ENCODE data around the gene ANXA3. TPM values are rescaled to one million over a fixed set of nuclear protein-coding genes. Genes with fewer than 3 reads are reported as not detected.
A peak's percentile ranks its signal among the peaks of the same experiment; 100 is the strongest.
"Not testable (repeated sequence)": the region's sequence is repeated elsewhere in the genome, so short reads cannot be mapped to it uniquely, and the experiment has no call there.

The ANXA3 gene
- total RNA-seq, 1 experiment from 2014 or later = 30.7 TPM

GRCh38 chr4:78578674-78579425, 27.3 kb downstream of the ANXA3 start:
- no peaks in the 10 kb centered on the region for H3K27me3 ChIP-seq (ENCODE audit: control insufficient read depth, insufficient read depth, low read length)
- DNase-seq = no peak
- no peak overlapping the region for H3K4me3 ChIP-seq (ENCODE audit: insufficient read depth, low read depth, low read length)
- peaks cover 4% of the 10 kb centered on the region for H3K36me3 ChIP-seq (replicated peaks; ENCODE audit: control insufficient read depth, insufficient read depth, low read length)

- Histone ChIP-seq H3K36me3 (replicated peaks; ENCODE audit: control insufficient read depth, insufficient read depth, low read length) (peaks cover 4% of the 10 kb centered on the region; the same call in 1 of the 2 replicates), H3K27me3 (ENCODE audit: control insufficient read depth, insufficient read depth, low read length) (no peaks in the 10 kb centered on the region), H3K4me3 (ENCODE audit: insufficient read depth, low read depth, low read length) (no peak overlapping the region)
- no peak for DNase-seq
Observed at GRCh38 chr4:78581618-78582017, 30.0 kb downstream of the ANXA3 start.

- H3K36me3 ChIP-seq (replicated peaks; ENCODE audit: control insufficient read depth, insufficient read depth, low read length) = peaks cover 3% of the 10 kb centered on the region; the same call in 1 of the 2 replicates
- no peak for DNase-seq
- no peaks in the 10 kb centered on the region for H3K27me3 ChIP-seq (ENCODE audit: control insufficient read depth, insufficient read depth, low read length)
- no peak overlapping the region for H3K4me3 ChIP-seq (ENCODE audit: insufficient read depth, low read depth, low read length)
Observed at GRCh38 chr4:78584863-78585547, 33.4 kb downstream of the ANXA3 start.

- H3K4me3 ChIP-seq (ENCODE audit: insufficient read depth, low read depth, low read length) = no peak overlapping the region
- H3K36me3 ChIP-seq (replicated peaks; ENCODE audit: control insufficient read depth, insufficient read depth, low read length) = peaks cover 3% of the 10 kb centered on the region; the same call in 1 of the 2 replicates
- DNase-seq = no peak
- H3K27me3 ChIP-seq (ENCODE audit: control insufficient read depth, insufficient read depth, low read length) = no peaks in the 10 kb centered on the region
Observed at GRCh38 chr4:78585633-78586032, 34.1 kb downstream of the ANXA3 start.

DNA sequence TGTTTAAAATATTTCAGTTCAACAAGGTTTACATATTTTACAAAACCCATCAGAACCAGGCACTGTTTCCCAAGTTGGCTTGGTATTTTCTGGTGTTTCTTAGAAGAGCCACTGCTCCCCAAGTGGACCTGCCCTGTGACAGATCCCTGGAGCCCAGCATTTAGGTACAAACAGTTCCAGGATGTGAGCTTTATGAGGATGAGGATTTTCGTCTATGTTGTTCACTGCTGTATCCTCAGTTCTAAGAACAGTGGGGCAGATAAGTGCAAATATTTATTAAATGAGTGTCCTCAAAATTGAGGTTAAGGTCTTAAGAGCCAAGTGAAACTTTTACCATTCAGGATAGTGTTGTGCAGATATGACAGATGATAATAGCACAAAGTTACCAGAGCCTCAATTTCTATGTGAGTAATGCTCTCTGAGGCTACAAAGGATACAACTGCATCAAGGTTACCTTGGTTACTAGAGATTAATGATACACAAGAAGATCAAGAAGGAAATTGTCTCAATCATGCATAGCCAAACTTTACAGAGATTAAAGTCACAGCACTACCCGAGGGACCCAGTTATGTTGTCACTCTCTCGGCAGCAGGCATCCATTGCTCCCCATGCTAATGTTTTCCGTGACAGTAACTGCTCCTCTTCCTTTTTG, 37.5 kb downstream of the ANXA3 start:
- no peak overlapping the region for H3K4me3 ChIP-seq (ENCODE audit: insufficient read depth, low read depth, low read length)
- no peaks in the 10 kb centered on the region for H3K27me3 ChIP-seq (ENCODE audit: control insufficient read depth, insufficient read depth, low read length)
- no peak for DNase-seq
- no peaks in the 10 kb centered on the region; the same call in none of the 2 replicates for H3K36me3 ChIP-seq (replicated peaks; ENCODE audit: control insufficient read depth, insufficient read depth, low read length)

DNA sequence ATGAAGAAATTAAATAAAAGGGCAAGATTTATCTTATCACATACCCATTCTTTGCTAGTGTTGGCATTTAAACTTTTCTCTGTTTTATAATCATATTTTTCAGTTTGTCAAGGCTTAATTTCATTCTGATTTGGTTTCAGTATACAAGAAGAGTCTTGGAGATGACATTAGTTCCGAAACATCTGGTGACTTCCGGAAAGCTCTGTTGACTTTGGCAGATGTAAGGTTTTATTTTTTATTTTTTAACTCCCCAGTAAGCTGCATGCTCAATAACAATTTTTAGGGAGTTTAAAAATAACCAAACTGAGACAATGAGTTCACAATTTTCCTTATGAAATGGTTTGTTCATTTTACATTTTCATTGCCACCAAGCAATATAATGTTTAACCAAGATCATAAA, 39.8 kb downstream of the ANXA3 start:
- Histone ChIP-seq H3K4me3 (ENCODE audit: insufficient read depth, low read depth, low read length) (no peak overlapping the region), H3K27me3 (ENCODE audit: control insufficient read depth, insufficient read depth, low read length) (no peaks in the 10 kb centered on the region), H3K36me3 (replicated peaks; ENCODE audit: control insufficient read depth, insufficient read depth, low read length) (peaks cover 3% of the 10 kb centered on the region)
- no peak for DNase-seq

DNA sequence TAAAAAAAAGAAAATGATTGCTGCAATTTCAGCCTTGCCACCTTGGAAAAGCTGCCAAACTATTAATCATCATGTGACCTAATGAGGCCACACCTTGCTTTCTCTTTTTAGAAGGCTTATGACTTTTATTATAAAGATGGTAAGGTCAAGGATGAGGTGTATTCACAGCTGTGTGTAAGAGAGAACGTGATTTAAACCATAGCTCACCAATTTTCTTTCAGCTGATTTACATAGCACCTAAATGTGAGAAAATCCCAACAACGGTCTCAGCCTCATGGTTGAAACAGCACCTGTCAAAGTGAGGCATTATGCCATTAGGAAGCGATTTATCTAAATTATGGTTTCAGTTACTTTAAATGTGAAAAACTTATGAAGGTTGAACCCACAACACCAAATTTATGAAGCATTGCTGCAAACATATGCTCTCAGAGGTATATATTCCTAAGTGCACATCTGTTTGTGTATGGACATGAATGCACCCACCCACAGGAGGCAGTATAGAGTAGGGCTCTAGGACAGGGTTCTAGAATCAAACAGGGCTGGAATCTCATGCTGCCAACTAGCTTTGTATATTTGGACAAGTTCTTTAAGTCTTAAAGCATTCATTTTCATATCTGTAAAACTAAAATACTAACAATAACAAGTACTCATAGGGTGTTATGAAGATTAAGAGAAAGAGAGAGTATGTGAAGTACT, 40.7 kb downstream of the ANXA3 start:
- Histone ChIP-seq H3K27me3 (ENCODE audit: control insufficient read depth, insufficient read depth, low read length) (no peaks in the 10 kb centered on the region), H3K36me3 (replicated peaks; ENCODE audit: control insufficient read depth, insufficient read depth, low read length) (peaks cover 3% of the 10 kb centered on the region)
- DNase-seq = peak; percentile 20

GRCh38 chr4:78596111-78596742, 44.7 kb downstream of the ANXA3 start:
- H3K36me3 ChIP-seq (replicated peaks; ENCODE audit: control insufficient read depth, insufficient read depth, low read length) = peaks cover 3% of the 10 kb centered on the region
- no peaks in the 10 kb centered on the region for H3K27me3 ChIP-seq (ENCODE audit: control insufficient read depth, insufficient read depth, low read length)
- H3K4me3 ChIP-seq (ENCODE audit: insufficient read depth, low read depth, low read length) = no peak overlapping the region
- DNase-seq = no peak

More for the DNA sequence above, 40.7 kb downstream of the ANXA3 start:
- H3K4me3 ChIP-seq (ENCODE audit: insufficient read depth, low read depth, low read length) = no peak overlapping the region

DNA sequence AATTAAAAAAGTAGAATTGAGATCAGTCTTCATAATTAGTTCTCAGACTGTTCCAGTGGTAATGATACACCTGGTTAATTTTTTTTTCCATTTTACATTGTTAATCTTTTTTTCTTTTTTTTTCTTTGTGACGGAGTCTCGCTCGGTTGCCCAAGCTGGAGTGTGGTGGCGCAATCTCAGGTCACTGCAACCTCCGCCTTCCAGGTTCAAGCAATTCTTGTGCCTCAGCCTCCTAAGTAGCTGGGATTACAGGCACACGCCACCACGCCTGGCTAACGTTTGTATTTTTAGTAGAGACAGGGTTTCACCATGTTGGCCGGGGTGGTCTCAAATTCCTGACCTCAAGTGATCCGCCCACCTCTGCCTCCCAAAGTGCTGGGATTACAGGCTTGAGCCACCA, 46.9 kb downstream of the ANXA3 start:
- not testable (repeated sequence) for DNase-seq; H3K36me3 ChIP-seq (replicated peaks; ENCODE audit: control insufficient read depth, insufficient read depth, low read length); H3K27me3 ChIP-seq (ENCODE audit: control insufficient read depth, insufficient read depth, low read length); H3K4me3 ChIP-seq (ENCODE audit: insufficient read depth, low read depth, low read length)

- no peak for DNase-seq
- peaks cover 3% of the 10 kb centered on the region for H3K36me3 ChIP-seq (replicated peaks; ENCODE audit: control insufficient read depth, insufficient read depth, low read length)
- H3K4me3 ChIP-seq (ENCODE audit: insufficient read depth, low read depth, low read length) = no peak overlapping the region
- no peaks in the 10 kb centered on the region for H3K27me3 ChIP-seq (ENCODE audit: control insufficient read depth, insufficient read depth, low read length)
Observed at GRCh38 chr4:78599147-78599546, 47.6 kb downstream of the ANXA3 start.

DNA sequence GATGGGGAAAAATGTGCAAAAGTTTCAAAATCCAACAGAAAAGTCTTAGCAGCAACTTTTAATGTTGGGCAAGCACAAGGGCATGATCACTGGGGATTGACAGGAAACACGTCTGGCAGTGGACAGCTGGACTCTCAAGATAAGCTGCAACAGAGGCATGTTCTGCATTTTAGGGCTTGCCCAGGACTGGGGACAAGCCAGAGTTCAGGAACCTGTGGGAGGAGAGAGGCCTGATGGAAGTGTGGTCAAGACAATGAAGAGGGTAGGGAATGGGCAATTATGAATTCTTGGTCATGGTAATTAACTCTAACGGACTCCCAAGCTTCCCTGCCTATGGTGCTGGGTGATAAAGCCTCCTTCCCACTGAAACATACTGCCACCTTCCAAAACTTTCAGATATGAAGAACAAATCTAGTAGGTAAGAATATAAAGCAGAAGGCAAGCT, 48.4 kb downstream of the ANXA3 start:
- DNase-seq = no peak
- peaks cover 3% of the 10 kb centered on the region for H3K36me3 ChIP-seq (replicated peaks; ENCODE audit: control insufficient read depth, insufficient read depth, low read length)
- H3K4me3 ChIP-seq (ENCODE audit: insufficient read depth, low read depth, low read length) = no peak overlapping the region
- H3K27me3 ChIP-seq (ENCODE audit: control insufficient read depth, insufficient read depth, low read length) = no peaks in the 10 kb centered on the region

DNA sequence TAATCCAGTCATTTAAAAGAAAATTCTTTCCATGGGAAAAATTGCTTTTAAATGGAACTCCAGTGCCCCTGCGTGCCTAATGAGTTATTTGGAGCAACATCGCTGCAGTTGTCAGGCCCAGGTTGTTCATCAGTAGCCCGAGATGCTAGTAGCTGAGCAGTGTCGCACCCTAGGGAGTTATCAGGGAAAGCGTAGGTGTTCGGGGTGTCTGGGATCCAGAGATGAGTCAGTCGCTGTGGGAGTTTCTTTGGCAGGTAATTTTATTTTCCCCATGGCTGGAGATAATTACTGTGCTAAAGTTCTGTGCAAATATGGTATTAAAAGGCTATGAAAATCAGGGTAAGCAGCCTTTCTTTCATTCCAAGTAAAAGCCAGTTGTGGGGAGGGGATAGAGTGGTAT, 49.4 kb downstream of the ANXA3 start:
- Histone ChIP-seq H3K36me3 (replicated peaks; ENCODE audit: control insufficient read depth, insufficient read depth, low read length) (peaks cover 3% of the 10 kb centered on the region), H3K4me3 (ENCODE audit: insufficient read depth, low read depth, low read length) (no peak overlapping the region), H3K27me3 (ENCODE audit: control insufficient read depth, insufficient read depth, low read length) (no peaks in the 10 kb centered on the region)
- DNase-seq = no peak

- Histone ChIP-seq H3K4me3 (ENCODE audit: insufficient read depth, low read depth, low read length) (no peak overlapping the region), H3K36me3 (replicated peaks; ENCODE audit: control insufficient read depth, insufficient read depth, low read length) (no peaks in the 10 kb centered on the region), H3K27me3 (ENCODE audit: control insufficient read depth, insufficient read depth, low read length) (no peaks in the 10 kb centered on the region)
- no peak for DNase-seq
Observed at GRCh38 chr4:78602334-78602733, 50.8 kb downstream of the ANXA3 start.

- no peaks in the 10 kb centered on the region for H3K27me3 ChIP-seq (ENCODE audit: control insufficient read depth, insufficient read depth, low read length)
- DNase-seq = no peak
- no peak overlapping the region for H3K4me3 ChIP-seq (ENCODE audit: insufficient read depth, low read depth, low read length)
- no peaks in the 10 kb centered on the region for H3K36me3 ChIP-seq (replicated peaks; ENCODE audit: control insufficient read depth, insufficient read depth, low read length)
Observed at GRCh38 chr4:78603384-78603783, 51.8 kb downstream of the ANXA3 start.

Data from H7 (cell line).